HepG2 (cell line): ENCODE measurements around the gene IL1RL2. TPM values are rescaled to one million over a fixed set of nuclear protein-coding genes. Genes with fewer than 3 reads are reported as not detected.

Source experiments
- ATF7 ChIP-seq, 2 experiments: fragments of 450-650 bp in 1 of 2; sonication (generic) in 1 of 2; formaldehyde crosslinking in 1 of 2; IDR thresholded peaks; 2 replicates each; pipeline versions ENCODE4 v1.4.0 to v1.6.1; 2016 to 2020; ENCODE audit warnings: antibody characterized with exemption in 1 of 2, mild to moderate bottlenecking in 1 of 2, missing genetic modification reagents in 1 of 2
- CREB3 ChIP-seq: sonication (generic); formaldehyde crosslinking; IDR thresholded peaks from 2 replicates; pipeline ENCODE4 v1.5.0; 2020; ENCODE audit warnings: missing genetic modification reagents
- DMTF1 ChIP-seq: sonication (generic); formaldehyde crosslinking; IDR thresholded peaks from 2 replicates; pipeline ENCODE4 v1.4.0; 2020; ENCODE audit warnings: mild to moderate bottlenecking, missing genetic modification reagents
- EHMT2 ChIP-seq: fragments of 200-600 bp; sonication (generic); IDR thresholded peaks from 2 replicates; pipeline ENCODE4 v1.7.0; 2017; ENCODE audit warnings: antibody characterized with exemption, low read depth, low read length, borderline replicate concordance
- ETV6 ChIP-seq: sonication (generic); formaldehyde crosslinking; conservative IDR thresholded peaks from 2 replicates; pipeline ENCODE4 v1.4.0; 2020; ENCODE audit warnings: missing genetic modification reagents
- HOXD1 ChIP-seq: sonication (generic); formaldehyde crosslinking; IDR thresholded peaks from 2 replicates; pipeline ENCODE4 v1.5.0; 2020; ENCODE audit warnings: missing genetic modification reagents
- IKZF5 ChIP-seq: IDR thresholded peaks from 2 replicates; pipeline ENCODE4 v1.6.1; 2018; ENCODE audit warnings: missing genetic modification reagents, mild to moderate bottlenecking, missing compliant biosample characterization
- KMT2A ChIP-seq: sonication (generic); formaldehyde crosslinking; IDR thresholded peaks from 2 replicates; pipeline ENCODE4 v1.4.0; 2020; ENCODE audit warnings: missing genetic modification reagents
- MIXL1 ChIP-seq: IDR thresholded peaks from 2 replicates; pipeline ENCODE4 v1.6.1; 2016
- MXD1 ChIP-seq: sonication (generic); formaldehyde crosslinking; IDR thresholded peaks from 2 replicates; pipeline ENCODE4 v1.4.0; 2020; ENCODE audit warnings: mild to moderate bottlenecking, missing genetic modification reagents
- MXI1 ChIP-seq: IDR thresholded peaks from 3 replicates; pipeline ENCODE4 v1.6.1; 2012; ENCODE audit warnings: low read depth, low read length, inconsistent platforms, borderline replicate concordance
- NFKB2 ChIP-seq: sonication (generic); formaldehyde crosslinking; IDR thresholded peaks from 2 replicates; pipeline ENCODE4 v1.4.0; 2020; ENCODE audit warnings: missing genetic modification reagents, borderline replicate concordance
- NFRKB ChIP-seq: fragments of 450-650 bp; IDR thresholded peaks from 2 replicates; pipeline ENCODE4 v1.6.1; 2017
- PLRG1 ChIP-seq: fragments of 450-650 bp; conservative IDR thresholded peaks from 2 replicates; pipeline ENCODE4 v1.6.1; 2016
- PRDM15 ChIP-seq: sonication (generic); formaldehyde crosslinking; IDR thresholded peaks from 2 replicates; pipeline ENCODE4 v1.4.0; 2020; ENCODE audit warnings: missing genetic modification reagents
- ZBTB43 ChIP-seq: sonication (generic); formaldehyde crosslinking; conservative IDR thresholded peaks from 2 replicates; pipeline ENCODE4 v1.4.0; 2020; ENCODE audit warnings: missing genetic modification reagents
- ZNF672 ChIP-seq: sonication (generic); formaldehyde crosslinking; IDR thresholded peaks from 2 replicates; pipeline ENCODE4 v1.8.1; 2022; ENCODE audit warnings: missing genetic modification reagents
- ZNF709 ChIP-seq: sonication (generic); formaldehyde crosslinking; IDR thresholded peaks from 2 replicates; pipeline ENCODE4 v1.5.0; 2020; ENCODE audit warnings: mild to moderate bottlenecking, missing genetic modification reagents
- ZNF780A ChIP-seq: sonication (generic); formaldehyde crosslinking; IDR thresholded peaks from 2 replicates; pipeline ENCODE4 v1.8.0; 2022; ENCODE audit warnings: mild to moderate bottlenecking, missing genetic modification reagents, moderate library complexity
- polyA plus RNA-seq, 8 experiments: library from polyadenylated mRNA; depleted of rRNA in 3 of 8; stranded (reverse) in 7 of 8; unstranded in 1 of 8; fragments of >200 nt; fragmentation: Illumina TruSeq in 4 of 8; extraction: Trizol in 4 of 8; gene quantifications; 2 replicates each; pipeline versions ENCODE4 v1.2.1 to v1.2.3, GENCODE V29; 2011 to 2016; ENCODE audit warnings: low read depth in 4 of 8, missing spikeins in 1 of 8, mixed read lengths in 1 of 8; ENCODE audit not compliant: insufficient read depth in 1 of 8
- total RNA-seq, 5 experiments: library from RNA; depleted of rRNA; stranded (reverse); fragments of >200 nt; fragmentation: Illumina TruSeq; extraction: Trizol; gene quantifications; 2 replicates each; pipeline ENCODE4 v1.2.3, GENCODE V29; 2016; ENCODE audit warnings: low read depth in 1 of 5

IL1RL2 gene
- total and polyA plus RNA-seq, 2 of the 13 experiments (the other 11 are each of a cell fraction or from before 2014, with no cell fraction given): 0.03 TPM; not detected in 1

- no peak for TF ChIP-seq DMTF1
- no peak for TF ChIP-seq ZNF672 (CRISPR knock-in tag)
- no peak for TF ChIP-seq EHMT2
- no peak for TF ChIP-seq ATF7 (IDR thresholded peaks at IDR 0.05)
- TF ChIP-seq ATF7 (CRISPR knock-in tag; IDR thresholded peaks at IDR 0.05): no peak
- TF ChIP-seq NFKB2 (CRISPR knock-in tag): peak; percentile 62; the same call in 1 of the 2 replicates
- TF ChIP-seq ZNF709 (CRISPR knock-in tag): 0 out of 2 replicates have a peak, but pooled peaks have one; percentile 14
- TF ChIP-seq ZNF780A (CRISPR knock-in tag): no peak
- TF ChIP-seq MXD1: peak; percentile 24; the same call in 1 of the 2 replicates
- TF ChIP-seq IKZF5: peak; percentile 62; the same call in 1 of the 2 replicates
- peak; percentile 67; the same call in 1 of the 2 replicates for TF ChIP-seq PRDM15 (CRISPR knock-in tag)
- no peak for TF ChIP-seq NFRKB
- TF ChIP-seq MIXL1 (CRISPR knock-in tag): no peak
- TF ChIP-seq ETV6 (CRISPR knock-in tag): 0 out of 2 replicates have a peak, but pooled peaks have one; percentile 38
- TF ChIP-seq PLRG1: no peak
- no peak for TF ChIP-seq HOXD1 (CRISPR knock-in tag)
- no peak for TF ChIP-seq CREB3 (CRISPR knock-in tag)
- TF ChIP-seq KMT2A (CRISPR knock-in tag): peak; percentile 90; the same call in 1 of the 2 replicates
- no peak; the same call in 2 of the 3 replicates for TF ChIP-seq MXI1
- no peak for TF ChIP-seq ZBTB43 (CRISPR knock-in tag)
These were observed 44.6 kb upstream of the IL1RL2 start, which contains the start of gene IL1R1 (continued) for GRCh38 chr2:102141970-102142828.
